GM18870 (cell line): ENCODE data around the gene MYH1.
"Not testable (repeated sequence)": the region's sequence is repeated elsewhere in the genome, so short reads cannot be mapped to it uniquely, and the experiment has no call there.

Experiments
- ATAC-seq: cut with Tn5 transposase; IDR thresholded peaks from one replicate; pipeline ENCODE4 v1.9.1; 2021; ENCODE audit warnings: moderate library complexity; ENCODE audit not compliant: unreplicated experiment

Gene MYH1

DNA sequence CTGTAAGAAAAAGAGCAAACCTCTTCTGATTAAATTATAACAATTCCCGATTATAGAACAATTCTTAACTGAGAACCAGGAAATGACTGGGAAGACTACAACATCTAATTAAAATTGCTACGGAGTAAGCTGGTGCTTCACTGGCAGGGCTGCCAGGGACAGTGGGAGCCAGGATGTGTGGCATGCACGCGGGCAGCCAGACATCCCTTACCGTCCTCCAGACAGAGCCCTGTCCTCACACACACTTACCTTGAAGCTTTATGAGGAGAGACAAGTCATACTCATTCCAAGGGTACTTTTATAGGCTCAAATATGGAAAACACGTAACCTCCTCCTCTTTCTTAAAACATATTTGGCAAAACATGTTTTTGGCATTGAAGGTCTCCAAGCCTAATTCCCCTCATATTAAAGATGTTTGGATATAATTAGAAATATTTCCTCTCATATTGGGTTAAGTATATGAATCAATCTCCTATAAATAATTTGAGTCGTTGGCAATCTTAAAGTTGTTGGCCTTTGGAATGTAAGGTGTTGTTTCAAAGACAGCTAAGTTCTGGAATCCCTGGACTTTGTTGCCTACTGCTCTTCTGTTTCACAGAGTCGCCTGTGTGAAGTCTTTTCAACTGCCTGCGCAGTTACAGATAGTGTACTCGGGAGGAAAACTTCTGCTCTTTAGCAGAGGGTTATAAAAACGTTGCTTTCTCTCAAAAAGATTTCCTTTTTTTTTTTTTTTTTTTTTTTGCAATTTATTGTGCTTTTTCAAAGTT is at the start of gene MYH1:
TSS of gene MYH1 (minus strand) at position 272 of the 767 bp plus-strand sequence. CDS start 1,900 bp downstream, outside the sequence.
- no peak for ATAC-seq

DNA sequence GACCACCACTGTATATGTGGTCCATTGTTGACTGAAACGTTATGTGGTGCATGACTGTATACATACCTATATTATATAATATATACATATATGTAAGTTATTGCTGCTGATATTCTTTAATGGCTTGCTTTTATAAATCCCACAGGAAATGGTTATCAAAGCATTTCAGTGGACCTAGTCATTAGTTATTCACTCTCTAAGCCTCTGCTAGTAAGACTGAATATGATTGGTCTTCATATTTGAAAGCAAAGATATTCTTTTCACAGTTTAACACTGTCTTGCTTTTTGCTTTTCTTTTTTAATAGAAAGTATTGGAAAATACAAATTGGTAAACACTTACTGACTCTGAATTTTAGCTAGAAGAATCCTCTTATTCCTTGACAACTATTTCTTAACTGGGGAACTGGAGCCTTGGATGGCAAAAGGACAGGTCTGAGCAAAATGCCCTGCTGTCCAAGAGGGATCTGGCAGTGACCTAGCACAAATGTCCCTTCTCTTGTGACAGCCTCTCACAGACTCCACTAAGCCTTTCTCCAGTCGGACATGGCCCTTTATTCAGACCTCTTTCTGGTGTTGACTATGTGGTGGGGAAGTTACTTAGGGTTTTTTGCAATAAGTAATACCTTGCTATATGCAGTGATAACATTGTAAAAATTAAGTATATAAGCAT is 45.8 kb upstream of the MYH1 start:
- ATAC-seq: no peak

DNA sequence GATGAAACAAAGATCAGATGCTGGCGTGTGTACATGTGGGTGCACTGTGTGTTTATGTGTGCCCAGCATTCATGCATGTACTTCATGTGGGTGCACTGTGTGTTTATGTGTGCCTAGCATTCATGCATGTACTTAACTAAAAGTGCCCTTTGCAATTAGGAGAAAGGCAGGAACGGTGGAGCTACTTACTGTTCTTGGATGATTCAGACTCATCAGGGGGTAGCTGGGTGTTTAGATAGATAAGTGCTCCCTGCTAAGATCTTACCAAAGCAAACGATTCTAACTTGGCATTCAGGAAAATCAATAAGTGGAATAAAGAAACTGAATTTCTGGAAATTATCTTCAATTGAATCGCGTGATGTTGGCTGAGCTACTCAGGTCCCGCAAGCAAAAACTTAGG is 39.7 kb upstream of the MYH1 start:
- no peak for ATAC-seq

DNA sequence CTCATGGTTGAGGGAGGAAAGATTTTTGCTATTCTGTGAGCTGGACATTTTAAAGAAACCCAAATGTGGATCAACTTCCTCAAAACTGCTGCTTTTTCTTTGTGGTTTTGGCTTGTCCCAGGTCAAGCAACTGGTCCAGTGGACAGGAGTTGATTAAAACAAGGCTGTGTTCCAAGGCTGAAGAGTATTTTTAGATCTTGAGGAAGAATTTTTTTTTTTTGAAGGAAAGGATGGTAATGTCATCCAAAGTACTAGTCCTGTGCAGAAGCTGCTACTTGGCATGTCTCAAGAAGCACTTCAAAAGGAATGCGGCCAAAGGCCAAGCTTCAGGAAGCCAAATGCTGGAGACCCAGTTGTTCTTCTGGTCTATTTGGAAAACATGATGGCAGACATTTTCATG is 39.1 kb upstream of the MYH1 start:
- ATAC-seq: no peak

DNA sequence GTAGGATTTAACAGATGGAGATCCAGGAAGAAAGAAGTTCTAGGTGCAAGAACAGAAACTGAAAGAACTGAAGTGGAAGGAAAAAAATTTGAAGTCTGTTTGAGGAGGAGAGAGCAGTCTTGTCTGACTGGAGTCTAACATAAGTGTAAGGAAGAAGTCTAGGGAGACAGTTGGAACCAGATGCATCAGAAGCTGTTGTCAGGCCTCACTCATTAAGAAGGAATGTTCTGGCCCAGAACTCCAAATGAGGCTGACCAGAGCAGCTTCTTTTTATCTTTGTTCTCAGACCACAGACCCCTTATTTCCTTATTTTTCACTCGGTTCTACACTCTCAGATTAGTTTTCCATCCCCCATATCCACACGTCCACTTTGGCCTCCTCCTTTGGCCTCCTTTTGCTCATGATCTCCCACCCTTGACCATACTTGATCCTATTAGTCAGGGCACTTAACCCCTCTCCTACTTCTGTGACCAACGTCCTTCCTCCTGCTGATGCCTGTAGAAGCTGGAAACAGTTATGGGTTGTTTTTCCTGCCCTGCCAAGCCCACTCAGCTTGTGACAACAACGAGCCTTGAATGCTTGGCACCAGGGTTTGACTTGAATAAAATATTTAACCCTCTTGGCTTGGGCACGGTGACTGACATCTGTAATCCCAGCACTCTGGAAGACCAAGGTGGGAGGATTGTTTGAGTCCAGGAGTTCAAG is 38.1 kb upstream of the MYH1 start:
- ATAC-seq: no peak

DNA sequence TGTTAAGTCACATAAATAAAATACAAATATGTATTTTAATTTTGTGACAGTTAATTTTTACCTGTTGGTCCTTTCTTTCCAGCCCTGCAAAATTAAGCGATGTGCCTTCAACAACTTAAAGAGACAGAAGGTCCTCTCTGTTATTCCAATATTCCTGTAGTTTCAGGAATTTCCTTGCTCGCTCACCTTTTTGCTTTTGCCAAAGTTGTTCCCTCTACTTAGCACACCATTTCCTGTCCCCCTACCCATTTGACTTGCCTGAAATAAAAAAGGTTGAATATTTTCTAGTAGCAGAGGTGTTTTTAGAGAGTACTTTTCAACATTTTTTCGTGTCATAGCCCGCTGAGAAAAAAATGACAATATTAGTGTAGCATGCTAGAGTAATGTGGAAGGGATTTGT is 31.7 kb upstream of the MYH1 start:
- no peak for ATAC-seq

DNA sequence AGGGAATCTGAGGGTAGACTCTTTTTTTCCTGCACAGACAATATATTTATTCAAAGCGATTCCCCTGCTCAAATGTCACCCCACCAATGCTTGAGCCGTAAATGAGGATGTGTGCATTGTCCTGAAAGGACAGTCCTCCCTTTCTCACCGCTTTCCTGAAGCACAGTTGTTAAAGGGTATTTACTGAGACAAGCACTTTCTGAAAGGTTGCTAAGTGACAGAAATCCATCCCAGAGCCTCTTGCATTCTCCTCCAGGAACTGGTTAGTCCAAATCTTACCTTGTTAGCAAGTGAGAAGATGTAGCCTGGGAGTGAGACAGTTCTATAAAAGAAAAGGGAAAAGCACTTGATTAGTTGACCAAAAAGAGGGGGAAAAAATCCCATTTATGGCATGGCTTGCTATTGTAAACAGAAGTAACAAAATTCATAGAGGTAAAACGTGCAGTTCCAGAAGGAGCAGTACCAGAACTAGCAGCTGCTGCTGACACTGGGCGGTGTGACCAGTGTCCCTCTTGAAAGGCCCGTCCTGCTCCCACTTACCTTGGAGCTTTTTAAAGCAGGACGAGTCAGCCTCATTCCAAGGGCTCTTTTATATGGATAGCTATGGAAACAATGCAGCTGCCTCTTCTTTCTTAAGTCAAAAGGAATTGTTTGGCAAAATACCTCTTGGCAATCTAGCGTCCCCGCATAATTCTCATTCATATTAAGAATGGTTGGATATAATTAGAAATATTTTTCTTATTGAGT is 30.9 kb upstream of the MYH1 start, which contains the start of gene MYH2:
TSS of gene MYH2 (minus strand) at position 563 of the 747 bp plus-strand sequence. CDS start 1,738 bp downstream, outside the sequence.
- ATAC-seq: no peak

DNA sequence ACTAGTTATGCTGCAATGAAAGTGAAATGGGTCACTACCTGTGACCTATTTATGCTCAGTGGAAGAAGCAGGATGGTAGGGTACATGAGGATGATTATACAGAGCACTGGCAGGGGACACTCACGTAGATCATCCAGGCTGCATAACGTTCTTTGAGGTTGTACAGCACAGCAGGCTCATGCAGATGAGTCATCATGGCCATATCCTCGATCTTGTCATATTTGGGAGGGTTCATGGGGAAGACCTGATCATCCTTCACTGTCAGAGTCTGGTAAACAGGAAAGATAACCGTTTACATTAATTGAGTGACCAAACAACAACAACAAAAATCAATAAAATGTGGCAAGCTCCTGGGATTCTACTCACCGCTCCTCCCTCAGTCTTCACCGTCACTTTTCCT is 29.0 kb upstream of the MYH1 start:
- ATAC-seq: no peak

DNA sequence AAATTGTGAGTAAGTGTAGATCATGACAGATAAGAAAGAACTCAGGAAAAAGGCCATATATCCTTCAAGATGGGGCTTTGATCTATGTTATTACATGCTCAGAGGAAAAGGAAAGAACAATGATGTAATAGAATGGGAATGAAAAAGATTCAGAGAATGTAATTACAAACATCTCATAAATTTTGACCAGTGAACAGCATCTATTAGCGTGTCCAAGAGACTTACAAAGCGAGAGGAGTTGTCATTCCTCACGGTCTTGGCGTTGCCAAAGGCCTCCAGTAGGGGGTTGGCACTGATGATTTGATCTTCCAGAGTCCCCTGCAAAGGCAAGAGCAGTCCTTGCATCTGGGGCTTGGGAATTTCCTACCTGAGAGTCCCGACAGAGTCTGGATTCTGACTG is 25.1 kb upstream of the MYH1 start:
- not testable (repeated sequence) for ATAC-seq

DNA sequence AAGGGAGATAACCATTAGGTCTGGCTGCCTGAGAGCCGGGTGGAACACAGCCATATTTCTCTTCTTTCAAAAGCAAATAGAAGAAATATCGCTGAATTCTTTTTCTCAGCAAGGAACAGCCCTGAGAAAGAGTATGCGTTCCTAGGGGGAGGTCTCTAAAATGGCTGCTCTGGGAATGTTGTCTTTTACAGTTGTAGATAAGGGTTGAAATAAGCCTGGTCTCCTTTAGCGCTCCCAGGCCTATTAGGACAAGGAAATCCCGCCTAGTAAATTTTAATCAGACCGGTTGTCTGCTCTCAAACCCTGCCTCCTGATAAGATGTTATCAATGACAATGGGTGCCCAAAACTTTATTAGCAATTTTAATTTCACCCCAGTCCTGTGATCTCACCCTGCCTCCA is 22.8 kb upstream of the MYH1 start:
- not testable (repeated sequence) for ATAC-seq

DNA sequence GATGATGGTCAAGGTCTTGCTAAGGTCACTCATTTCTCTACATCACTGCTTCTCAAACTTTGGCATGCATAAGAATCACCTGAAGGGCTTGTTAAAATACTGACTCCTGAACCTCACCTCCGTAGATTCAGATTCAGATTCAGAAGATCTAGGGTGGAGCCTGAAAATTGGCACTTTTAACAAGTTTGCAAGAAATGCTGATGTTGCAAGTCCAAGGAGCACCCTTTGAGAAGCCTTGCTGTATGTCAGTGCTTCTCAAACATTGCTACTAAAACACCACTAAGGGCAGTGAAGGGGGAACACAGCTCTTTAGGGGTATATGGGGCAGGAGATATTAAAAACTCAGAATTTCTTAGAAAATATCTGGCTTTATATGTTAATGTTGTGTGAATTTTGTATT is 13.7 kb upstream of the MYH1 start:
- ATAC-seq: no peak

DNA sequence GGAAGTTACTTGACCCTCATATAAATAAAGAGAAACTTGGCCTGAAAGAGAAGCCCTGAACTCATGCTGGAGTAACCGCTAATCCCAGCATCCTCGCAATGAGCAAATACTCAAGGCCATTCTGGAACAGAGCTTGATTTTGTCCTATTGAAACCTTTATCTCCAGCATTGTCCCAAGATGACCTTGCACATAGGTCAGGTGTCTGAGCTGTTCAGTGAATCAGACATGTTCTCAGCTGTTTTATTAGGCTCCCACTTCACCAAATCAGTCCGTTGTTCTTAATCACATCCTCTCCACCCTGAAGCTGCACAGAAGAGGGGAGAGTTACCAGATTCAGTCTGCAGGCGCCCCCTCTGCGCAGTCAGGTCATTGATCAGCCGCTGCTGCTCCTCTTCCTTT is 9.1 kb upstream of the MYH1 start:
- no peak for ATAC-seq

DNA sequence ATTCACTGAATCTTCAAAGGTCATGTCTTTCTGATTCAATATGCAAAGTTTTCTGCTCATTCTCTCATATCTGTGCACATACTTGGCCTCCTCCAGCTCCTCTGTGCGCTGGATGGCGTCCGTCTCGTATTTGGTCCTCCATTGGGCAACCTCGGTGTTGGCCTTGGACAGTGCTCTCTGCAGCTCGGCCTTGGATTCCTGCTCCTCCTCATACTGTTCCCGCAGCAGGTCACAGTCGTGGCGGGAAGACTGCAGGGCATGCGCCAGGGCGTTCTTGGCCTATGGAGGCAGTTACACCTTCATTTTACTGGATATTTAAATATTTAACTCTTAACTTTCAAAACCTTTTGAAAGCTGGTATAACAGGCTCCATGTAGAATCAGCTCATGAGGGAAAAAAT is 8.2 kb upstream of the MYH1 start:
- ATAC-seq: no peak

DNA sequence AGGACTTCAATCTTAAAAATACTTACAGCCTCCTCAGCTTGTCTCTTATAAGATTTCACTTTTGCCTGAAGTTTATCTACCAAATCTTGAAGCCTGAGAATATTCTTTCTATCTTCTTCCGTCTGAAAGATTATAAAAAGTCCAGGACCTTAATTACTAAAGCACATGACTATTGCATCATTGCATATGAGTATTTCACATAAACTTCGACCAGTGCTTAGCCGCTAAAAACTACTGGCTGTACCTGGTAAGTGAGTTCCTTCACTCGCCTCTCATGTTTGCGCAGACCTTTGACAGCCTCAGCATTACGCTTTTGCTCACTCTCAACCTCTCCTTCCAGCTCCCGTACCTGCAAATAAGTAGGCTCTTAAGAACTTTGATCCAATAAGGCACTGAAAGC is 4.7 kb upstream of the MYH1 start:
- ATAC-seq: no peak

DNA sequence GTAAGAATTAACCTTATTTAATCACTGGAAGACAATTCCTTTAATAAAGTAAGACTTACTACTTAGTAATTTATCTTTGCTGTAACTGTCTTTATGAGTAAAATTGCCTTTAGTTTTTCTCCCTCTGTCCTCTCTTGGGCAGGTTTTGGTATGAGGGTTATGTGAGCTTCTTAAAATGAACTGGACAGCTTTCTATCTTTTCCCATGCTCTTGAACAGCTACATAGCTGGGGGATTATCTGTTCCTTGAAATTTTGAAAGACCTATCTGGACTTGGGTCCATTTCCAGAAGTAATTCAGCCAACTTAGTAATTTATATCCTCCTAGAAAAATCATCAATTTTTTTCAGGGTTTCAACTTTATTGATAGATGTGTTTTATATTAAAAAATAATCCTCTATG is 3.6 kb upstream of the MYH1 start:
- ATAC-seq: no peak

DNA sequence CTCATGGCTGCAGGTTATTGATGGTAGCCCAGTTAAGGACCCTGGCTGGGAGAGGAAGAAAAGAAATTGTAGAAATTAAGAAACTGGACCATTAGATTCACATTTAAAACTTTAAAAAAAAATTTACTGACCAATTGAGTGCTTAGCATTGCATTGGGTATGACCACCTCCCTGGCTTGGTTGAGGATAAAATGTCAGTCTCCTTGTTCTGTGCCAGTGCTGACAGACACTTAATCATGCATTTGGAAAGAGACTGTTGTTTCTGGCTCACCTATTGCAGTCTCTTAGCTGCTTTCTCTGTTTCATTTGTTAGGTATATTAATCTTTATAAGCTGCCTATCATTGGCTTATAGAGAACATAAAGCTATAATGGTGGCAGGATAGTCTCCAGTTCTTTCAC is 1.7 kb downstream of the MYH1 start:
- no peak for ATAC-seq

DNA sequence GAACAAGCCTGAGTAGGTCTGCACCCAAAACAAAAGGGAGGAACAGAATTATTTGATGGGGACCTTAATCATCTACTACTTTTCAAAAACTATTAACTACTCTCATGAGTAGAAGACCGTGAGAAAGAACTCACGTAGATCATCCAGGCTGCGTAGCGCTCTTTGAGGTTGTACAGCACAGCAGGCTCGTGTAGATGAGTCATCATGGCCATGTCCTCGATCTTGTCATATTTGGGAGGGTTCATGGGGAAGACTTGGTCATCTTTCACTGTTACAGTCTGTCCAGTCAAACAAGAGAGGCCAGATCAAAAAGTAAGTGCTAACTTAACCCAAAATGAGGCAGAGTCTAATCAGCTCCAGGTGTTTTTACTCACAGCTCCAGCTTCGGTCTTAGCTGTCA is 2.3 kb downstream of the MYH1 start:
- no peak for ATAC-seq

DNA sequence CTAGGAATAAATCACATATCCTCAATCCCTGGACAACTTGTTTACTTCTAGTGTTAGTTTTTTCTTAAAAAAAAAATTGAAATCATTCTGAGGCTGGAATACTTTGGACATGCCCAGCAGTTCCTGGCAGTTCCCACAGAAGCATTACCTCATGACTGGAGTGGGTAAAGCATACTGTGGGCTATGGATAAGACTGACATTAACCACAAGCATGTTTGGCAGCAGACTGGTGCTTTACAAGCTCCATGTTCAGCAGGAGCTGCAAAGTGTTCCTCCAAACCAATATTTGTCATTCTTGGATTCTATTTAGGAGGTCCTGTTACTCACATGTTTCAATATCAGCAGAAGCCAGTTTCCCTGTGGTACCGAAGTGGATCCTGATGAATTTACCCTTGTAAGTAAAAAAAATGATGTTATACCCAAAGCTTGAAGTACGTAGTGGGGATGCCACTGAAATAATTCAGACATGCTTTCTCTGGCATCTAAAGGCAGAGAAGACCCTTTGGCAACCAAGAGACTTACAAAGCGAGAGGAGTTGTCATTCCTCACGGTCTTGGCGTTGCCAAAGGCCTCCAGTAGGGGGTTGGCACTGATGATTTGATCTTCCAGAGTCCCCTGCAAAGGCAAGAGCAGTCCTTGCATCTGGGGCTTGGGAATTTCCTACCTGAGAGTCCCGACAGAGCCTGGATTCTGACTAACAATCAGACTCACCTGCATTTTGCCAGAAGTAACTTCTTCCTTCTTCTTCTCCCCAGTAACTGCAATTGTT is 4.9 kb downstream of the MYH1 start:
- ATAC-seq: no peak

DNA sequence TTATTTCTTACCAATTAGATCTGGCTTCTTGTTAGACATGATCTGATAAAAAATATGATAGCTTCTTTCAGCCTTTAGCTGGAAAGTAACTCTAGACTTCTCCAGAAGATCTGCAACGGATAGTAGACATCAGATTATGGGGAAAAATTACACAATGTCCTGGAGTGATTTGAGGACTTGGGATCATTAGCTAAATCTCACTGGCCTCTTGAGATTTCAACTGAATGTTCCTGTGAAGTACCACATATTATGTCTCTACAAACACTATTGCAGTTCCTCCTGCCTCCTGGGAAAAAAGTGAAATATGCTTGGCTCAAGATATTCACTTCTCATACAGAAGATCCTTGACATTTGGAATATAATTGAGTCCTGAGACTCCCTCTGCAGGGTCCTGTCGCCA is 5.5 kb downstream of the MYH1 start:
- ATAC-seq: no peak

DNA sequence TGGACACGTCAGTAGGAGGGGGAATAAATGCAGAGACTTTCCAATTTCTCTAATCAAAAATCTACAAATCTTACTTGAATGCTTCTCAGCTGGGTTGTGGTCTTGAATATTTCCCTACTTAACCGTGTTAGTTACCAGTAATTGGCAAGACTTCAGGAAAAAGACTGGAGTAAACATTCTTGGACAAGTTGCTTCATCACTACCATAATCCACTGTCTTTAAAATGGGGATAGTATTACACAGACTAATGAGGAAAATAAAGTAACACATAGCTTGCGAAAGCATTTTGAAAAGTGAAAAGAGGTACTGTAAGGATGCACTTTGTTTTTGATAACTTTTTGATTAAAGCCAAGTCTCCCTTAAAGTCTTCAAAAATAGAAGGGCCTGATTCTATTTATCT is 18.4 kb downstream of the MYH1 start:
- ATAC-seq: no peak
